ENCODE measurements around the gene EIPR1.

The EIPR1 gene

GRCh38 chr2:3179208-3179607, 198.4 kb downstream of the EIPR1 start:
- Histone ChIP-seq H3K36me3 (no peaks in the 10 kb centered on the region; the same call in 1 of the 2 replicates), H3K27me3 (ENCODE audit: insufficient read depth, low read depth, severe bottlenecking) (no peaks in the 10 kb centered on the region), H3K27ac (no peak overlapping the region), H3K4me3 (ENCODE audit: low read depth, low read length) (no peak overlapping the region), H3K9me3 (ENCODE audit: severe bottlenecking) (no peaks in the 10 kb centered on the region)
- DNase-seq: peak; percentile 70
- TF ChIP-seq CTCF (IDR thresholded peaks at IDR 0.05; ENCODE audit: low read depth, low read length): peak; percentile 89

DNA sequence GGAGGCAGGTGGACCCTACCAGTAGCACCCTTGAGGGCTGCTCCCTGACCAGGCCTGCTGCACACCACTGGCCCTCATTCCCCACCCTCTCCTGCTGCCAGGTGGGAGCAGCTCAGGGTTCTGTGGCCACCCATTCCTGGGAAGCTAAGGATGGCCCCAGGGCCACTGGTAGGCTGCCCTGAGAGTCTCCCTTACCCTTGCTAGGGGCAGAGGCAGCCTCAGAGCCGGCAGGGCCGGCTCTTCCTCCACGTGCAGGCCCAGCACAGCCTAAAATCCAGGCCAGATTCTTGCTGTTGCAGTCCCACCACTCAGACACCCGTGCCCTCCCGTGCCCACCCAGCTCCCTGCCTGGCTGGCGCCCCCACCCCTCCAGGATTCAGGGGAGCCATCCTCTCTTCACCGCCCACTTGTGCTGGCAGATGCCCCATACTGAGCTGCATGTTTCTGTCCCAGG, 199.0 kb downstream of the EIPR1 start:
- no peaks in the 10 kb centered on the region for H3K27me3 ChIP-seq (ENCODE audit: insufficient read depth, low read depth, severe bottlenecking)
- H3K9me3 ChIP-seq (ENCODE audit: severe bottlenecking): no peaks in the 10 kb centered on the region
- H3K36me3 ChIP-seq: no peaks in the 10 kb centered on the region; the same call in 1 of the 2 replicates
- no peak overlapping the region for H3K4me3 ChIP-seq (ENCODE audit: low read depth, low read length)
- H3K27ac ChIP-seq: no peak overlapping the region
- TF ChIP-seq CTCF (IDR thresholded peaks at IDR 0.05; ENCODE audit: low read depth, low read length): no peak
- DNase-seq: no peak

DNA sequence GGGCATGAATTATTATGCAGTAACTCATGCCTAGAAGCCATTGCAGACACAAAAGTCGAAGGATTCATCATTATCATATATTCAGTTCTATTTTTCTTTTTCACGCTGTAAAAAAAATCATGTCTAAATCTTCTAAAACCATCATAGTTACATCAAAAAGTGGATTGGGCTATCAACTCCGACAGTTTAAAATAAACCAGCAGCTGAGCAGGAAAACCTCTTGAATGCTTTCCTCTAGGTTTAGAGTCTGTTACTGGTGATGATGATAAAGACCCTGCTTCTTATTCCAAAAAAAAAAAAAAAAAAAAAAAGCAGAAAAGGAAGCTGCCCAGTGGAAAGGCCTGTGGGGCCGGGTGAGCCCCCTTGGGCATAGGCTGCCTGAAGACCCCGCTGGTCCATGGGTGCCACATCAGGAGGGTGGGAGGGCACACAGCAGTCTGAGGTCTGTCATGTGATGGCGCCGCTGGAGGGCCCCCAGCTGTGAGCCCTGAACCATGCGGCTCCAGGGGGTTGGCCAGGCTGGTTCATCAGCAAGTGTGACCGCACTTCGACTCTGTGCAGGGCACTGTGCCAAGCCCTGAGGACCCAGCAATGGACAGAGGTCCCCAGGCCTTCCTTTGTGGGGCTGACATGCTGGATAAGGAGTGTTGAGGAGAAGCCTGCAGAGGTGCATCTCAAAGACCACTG, 199.6 kb downstream of the EIPR1 start:
- DNase-seq: no peak
- no peak overlapping the region for H3K4me3 ChIP-seq (ENCODE audit: low read depth, low read length)
- H3K27me3 ChIP-seq (ENCODE audit: insufficient read depth, low read depth, severe bottlenecking): no peaks in the 10 kb centered on the region
- H3K27ac ChIP-seq: no peak overlapping the region
- no peaks in the 10 kb centered on the region; the same call in 1 of the 2 replicates for H3K36me3 ChIP-seq
- no peak for TF ChIP-seq CTCF (IDR thresholded peaks at IDR 0.05; ENCODE audit: low read depth, low read length)
- no peaks in the 10 kb centered on the region for H3K9me3 ChIP-seq (ENCODE audit: severe bottlenecking)

DNA sequence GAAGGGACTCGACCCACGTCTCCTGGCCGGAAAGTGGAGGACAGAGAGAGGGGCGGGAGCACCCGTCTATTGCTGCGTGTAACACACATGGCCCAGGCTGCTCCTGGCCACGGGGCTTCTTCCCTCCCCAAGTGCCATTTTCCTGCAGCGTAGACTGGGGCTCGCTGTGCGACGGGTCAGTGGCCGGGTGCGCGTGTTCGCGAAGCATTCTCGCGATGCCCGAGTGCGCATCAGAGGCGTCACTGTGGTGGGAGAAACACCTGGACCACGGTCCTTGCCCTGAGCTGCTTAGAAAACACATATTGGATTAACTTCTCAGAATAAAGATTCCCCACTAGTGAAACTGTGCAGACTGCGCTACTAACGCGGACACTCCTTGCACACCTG, 200.8 kb downstream of the EIPR1 start:
- Histone ChIP-seq H3K36me3 (no peaks in the 10 kb centered on the region; the same call in 1 of the 2 replicates), H3K4me3 (ENCODE audit: low read depth, low read length) (no peak overlapping the region), H3K9me3 (ENCODE audit: severe bottlenecking) (no peaks in the 10 kb centered on the region), H3K27ac (no peak overlapping the region), H3K27me3 (ENCODE audit: insufficient read depth, low read depth, severe bottlenecking) (no peaks in the 10 kb centered on the region)
- DNase-seq: no peak
- TF ChIP-seq CTCF (IDR thresholded peaks at IDR 0.05; ENCODE audit: low read depth, low read length): no peak

GRCh38 chr2:3176071-3176868, 201.3 kb downstream of the EIPR1 start:
- no peaks in the 10 kb centered on the region; the same call in 1 of the 2 replicates for H3K36me3 ChIP-seq
- no peak for DNase-seq
- no peak overlapping the region for H3K4me3 ChIP-seq (ENCODE audit: low read depth, low read length)
- no peak for TF ChIP-seq CTCF (IDR thresholded peaks at IDR 0.05; ENCODE audit: low read depth, low read length)
- H3K27me3 ChIP-seq (ENCODE audit: insufficient read depth, low read depth, severe bottlenecking): no peaks in the 10 kb centered on the region
- no peak overlapping the region for H3K27ac ChIP-seq
- H3K9me3 ChIP-seq (ENCODE audit: severe bottlenecking): no peaks in the 10 kb centered on the region

All from WERI-Rb-1 (cell line).